Endothelial cell of umbilical vein (primary cell): Measurements from ENCODE around the gene TOPAZ1. TPM values are rescaled to one million over a fixed set of nuclear protein-coding genes. Genes with fewer than 3 reads are reported as not detected.

Source experiments
- BruUV-seq: library from RNA; stranded (reverse); fragments of 400-500 nt; replicated peaks from 2 replicates; lab custom pipeline; 2021; lab: Mats Ljungman, UMichigan
- CTCF ChIA-PET: fragments of 300-600, 350-600 bp; sonication (Branson Sonifier 250); formaldehyde crosslinking; loops from one replicate; lab custom pipeline; 2021; ENCODE audit warnings: antibody characterized with exemption, inconsistent platforms; lab: Charles Lee
- POLR2A ChIA-PET: fragments of 300-600, 350-600 bp; sonication (Branson Sonifier 250); formaldehyde crosslinking; loops from one replicate; lab custom pipeline; 2021; ENCODE audit warnings: antibody characterized with exemption, inconsistent platforms; lab: Charles Lee
- DNase-seq: peaks from one replicate; pipeline ENCODE4 v3.0.0-alpha.2; 2011; ENCODE audit warnings: low read depth, low spot score
- FAIRE-seq: peaks from 2 replicates; lab custom pipeline; 2011; peaks lifted over from hg19 to GRCh38; lab: Jason Lieb, UNC
- H2AFZ ChIP-seq: 2 replicates; pipeline ENCODE4 v1.6.0; 2012; ENCODE audit warnings: low read depth, low read length, control low read depth, inconsistent platforms
- H3K27ac ChIP-seq: 2 replicates; pipeline ENCODE4 v1.5.1; 2011; ENCODE audit warnings: low read depth, mild to moderate bottlenecking, control low read depth, low read length, moderate library complexity; ENCODE audit not compliant: insufficient read depth
- H3K27me3 ChIP-seq, 2 experiments: 2 replicates each; pipeline versions ENCODE4 v1.6.0 to v1.6.1; 2011; ENCODE audit warnings: low read length in 2 of 2, mixed read lengths in 1 of 2; ENCODE audit not compliant: control insufficient read depth in 2 of 2, insufficient read depth in 2 of 2
- H3K36me3 ChIP-seq, 2 experiments: 2 replicates in 1 of 2; 3 replicates in 1 of 2; pipeline ENCODE4 v1.5.1; 2011; ENCODE audit warnings: low read length in 2 of 2, mild to moderate bottlenecking in 1 of 2, moderate library complexity in 1 of 2; ENCODE audit not compliant: control insufficient read depth in 2 of 2, insufficient read depth in 2 of 2; ENCODE audit errors: extremely low read depth in 1 of 2
- H3K4me1 ChIP-seq: 3 replicates; pipeline ENCODE4 v1.5.1; 2011; ENCODE audit warnings: mild to moderate bottlenecking, low read length; ENCODE audit not compliant: control insufficient read depth, insufficient read depth; ENCODE audit errors: extremely low read depth
- H3K4me2 ChIP-seq: 2 replicates; pipeline ENCODE4 v1.6.1; 2011; ENCODE audit warnings: low read length, control low read depth, mixed read lengths; ENCODE audit not compliant: insufficient read depth
- H3K4me3 ChIP-seq, 3 experiments: fragments of 200-600 bp in 1 of 3; sonication (generic), shearing (Covaris generic) in 1 of 3; replicated peaks in 1 of 3; 2 replicates each; pipeline ENCODE4 v1.5.1; 2011 to 2016; ENCODE audit warnings: control low read depth in 3 of 3, low read length in 3 of 3, mild to moderate bottlenecking in 2 of 3, inconsistent platforms in 1 of 3, low read depth in 1 of 3, moderate library complexity in 1 of 3; ENCODE audit not compliant: insufficient read depth in 1 of 3
- H3K79me2 ChIP-seq: 2 replicates; pipeline ENCODE4 v1.6.0; 2012; ENCODE audit warnings: low read length, inconsistent platforms; ENCODE audit not compliant: control insufficient read depth, insufficient read depth
- H3K9ac ChIP-seq: replicated peaks from 2 replicates; pipeline ENCODE3; 2011; ENCODE audit warnings: low read length, control low read depth; ENCODE audit not compliant: insufficient read depth; ENCODE audit errors: extremely low read depth
- H3K9me1 ChIP-seq: replicated peaks from 3 replicates; pipeline ENCODE4 v1.6.0; 2011; ENCODE audit warnings: mild to moderate bottlenecking, low read length; ENCODE audit not compliant: control insufficient read depth, insufficient read depth; ENCODE audit errors: extremely low read depth
- H3K9me3 ChIP-seq: replicated peaks from 2 replicates; pipeline ENCODE4 v1.5.1; 2012; ENCODE audit warnings: low read length, inconsistent platforms; ENCODE audit not compliant: control insufficient read depth, insufficient read depth
- H4K20me1 ChIP-seq: replicated peaks from 2 replicates; pipeline ENCODE3; 2011; ENCODE audit warnings: mild to moderate bottlenecking, low read length; ENCODE audit not compliant: control insufficient read depth, insufficient read depth; ENCODE audit errors: extremely low read depth
- EZH2 ChIP-seq: IDR thresholded peaks from 2 replicates; pipeline ENCODE4 v1.6.1; 2012; ENCODE audit warnings: borderline replicate concordance, low read depth, mild to moderate bottlenecking, moderate library complexity, low read length, inconsistent platforms; ENCODE audit not compliant: severe bottlenecking
- FOS ChIP-seq: IDR thresholded peaks from 2 replicates; pipeline ENCODE4 v1.6.1; 2011; ENCODE audit warnings: mild to moderate bottlenecking, low read length, moderate library complexity, borderline replicate concordance; ENCODE audit not compliant: insufficient read depth
- GATA2 ChIP-seq: IDR thresholded peaks from 2 replicates; pipeline ENCODE4 v1.7.0; 2011; ENCODE audit warnings: low read depth, mild to moderate bottlenecking, moderate library complexity, mixed read lengths, low read length; ENCODE audit not compliant: insufficient read length, insufficient read depth
- JUN ChIP-seq: IDR thresholded peaks from 2 replicates; pipeline ENCODE4 v1.6.1; 2011; ENCODE audit warnings: borderline replicate concordance, low read depth; ENCODE audit not compliant: insufficient read length, insufficient read depth
- MYC ChIP-seq: IDR thresholded peaks from one replicate; pipeline ENCODE4 v1.6.1; 2011; ENCODE audit warnings: mild to moderate bottlenecking, low read depth, low read length
- POLR2A ChIP-seq: IDR thresholded peaks from 2 replicates; pipeline ENCODE4 v1.6.1; 2012; ENCODE audit warnings: low read depth, mild to moderate bottlenecking, control low read depth, low read length
- POLR2AphosphoS5 ChIP-seq: IDR thresholded peaks from 2 replicates; pipeline ENCODE4 v1.6.1; 2012; ENCODE audit warnings: low read depth, mild to moderate bottlenecking, control low read depth, low read length, moderate library complexity; ENCODE audit not compliant: insufficient read depth
- dilution Hi-C: fragments of 300-500 bp; cut with MboI; formaldehyde crosslinking; loops from one replicate; pipeline ENCODE4 v1.15.0; 2019; ENCODE audit warnings: low sequenced_read_pairs; ENCODE audit not compliant: extremely low pct_ligation_motif_present
- intact Hi-C: fragments of 100-400 bp; cut with micrococcal nuclease; formaldehyde crosslinking; loops from one replicate; pipeline ENCODE4 v1.10.0; 2022
- polyA plus RNA-seq, 4 experiments: library from polyadenylated mRNA; depleted of rRNA in 3 of 4; stranded (reverse) in 3 of 4; unstranded in 1 of 4; fragments of >200 nt; gene quantifications; 2 replicates each; pipeline versions ENCODE4 v1.2.1 to v1.2.3, GENCODE V29; 2011 to 2012; ENCODE audit warnings: missing spikeins in 1 of 4
- total RNA-seq: library from RNA; stranded (reverse); gene quantifications from 2 replicates; pipeline ENCODE4 v1.2.3, GENCODE V29; 2021
- TF ChIP-seq, protein P1 (sequence below), 2 donors: IDR thresholded peaks; 1 replicate in 1 of 2; 2 replicates in 1 of 2; pipeline ENCODE4 v1.5.1; 2011; ENCODE audit warnings: low read length in 2 of 2, mild to moderate bottlenecking in 2 of 2, moderate library complexity in 2 of 2, control low read depth in 1 of 2, inconsistent platforms in 1 of 2, low read depth in 1 of 2; ENCODE audit not compliant: insufficient read depth in 1 of 2; ENCODE audit errors: extremely low read depth in 1 of 2
- TF ChIP-seq, protein P2 (sequence below): IDR thresholded peaks from 2 replicates; pipeline ENCODE4 v1.6.1; 2011; ENCODE audit not compliant: insufficient read depth, insufficient read length

The TOPAZ1 gene
- total and polyA plus RNA-seq, 2 donors (not counting 3 experiments of a cell fraction or from before 2014, with no cell fraction given), result not detected

DNA sequence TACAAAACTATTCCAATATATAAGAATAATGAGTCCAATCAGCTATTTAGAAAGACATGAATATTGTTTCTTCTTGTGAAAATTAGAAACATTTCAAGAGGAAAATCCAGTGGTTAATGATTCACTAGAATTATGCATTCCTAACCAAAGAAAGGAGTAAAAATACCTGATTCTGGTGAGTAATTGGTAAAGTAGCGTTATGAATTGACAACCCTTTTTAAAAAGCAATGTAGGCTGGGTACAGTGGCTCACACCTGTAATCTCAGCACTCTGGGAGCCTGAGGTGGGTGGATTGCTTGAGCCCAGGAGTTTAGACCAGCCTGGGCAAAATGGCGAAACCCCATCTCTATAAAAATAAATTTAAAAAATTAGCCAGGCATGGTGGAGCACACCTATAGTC, 43.3 kb downstream of the TOPAZ1 start:
- ChIA-PET POLR2A (no interaction called here), CTCF (no interaction called here)
- Histone ChIP-seq H3K9me1 (no peaks in the 10 kb centered on the region), H3K4me1 (no peaks in the 10 kb centered on the region), H2AFZ (no peak overlapping the region), H3K4me3 (no peak overlapping the region), H3K9me3 (no peaks in the 10 kb centered on the region), H3K27me3 (no peaks in the 10 kb centered on the region), H3K27ac (no peak overlapping the region), H4K20me1 (no peaks in the 10 kb centered on the region), H3K79me2 (no peaks in the 10 kb centered on the region), H3K9ac (no peak overlapping the region), H3K36me3 (no peaks in the 10 kb centered on the region), H3K4me2 (no peak overlapping the region)
- DNase-seq, result no peak
- intact Hi-C loops (no loop called here), dilution Hi-C loops (no loop called here)
- no TSS peak for BruUV-seq
- FAIRE-seq, result no peak
- TF ChIP-seq EZH2, result no peak
- TF ChIP-seq POLR2A, result no peak
- no peak for TF ChIP-seq MYC
- TF ChIP-seq, protein P1, sequence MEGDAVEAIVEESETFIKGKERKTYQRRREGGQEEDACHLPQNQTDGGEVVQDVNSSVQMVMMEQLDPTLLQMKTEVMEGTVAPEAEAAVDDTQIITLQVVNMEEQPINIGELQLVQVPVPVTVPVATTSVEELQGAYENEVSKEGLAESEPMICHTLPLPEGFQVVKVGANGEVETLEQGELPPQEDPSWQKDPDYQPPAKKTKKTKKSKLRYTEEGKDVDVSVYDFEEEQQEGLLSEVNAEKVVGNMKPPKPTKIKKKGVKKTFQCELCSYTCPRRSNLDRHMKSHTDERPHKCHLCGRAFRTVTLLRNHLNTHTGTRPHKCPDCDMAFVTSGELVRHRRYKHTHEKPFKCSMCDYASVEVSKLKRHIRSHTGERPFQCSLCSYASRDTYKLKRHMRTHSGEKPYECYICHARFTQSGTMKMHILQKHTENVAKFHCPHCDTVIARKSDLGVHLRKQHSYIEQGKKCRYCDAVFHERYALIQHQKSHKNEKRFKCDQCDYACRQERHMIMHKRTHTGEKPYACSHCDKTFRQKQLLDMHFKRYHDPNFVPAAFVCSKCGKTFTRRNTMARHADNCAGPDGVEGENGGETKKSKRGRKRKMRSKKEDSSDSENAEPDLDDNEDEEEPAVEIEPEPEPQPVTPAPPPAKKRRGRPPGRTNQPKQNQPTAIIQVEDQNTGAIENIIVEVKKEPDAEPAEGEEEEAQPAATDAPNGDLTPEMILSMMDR (IDR thresholded peaks at IDR 0.05; ENCODE audit: extremely low read depth in 1 of 2, insufficient read depth in 1 of 2, low read depth in 1 of 2, low read length in 2 of 2), result no peak
- TF ChIP-seq POLR2AphosphoS5, result no peak
- TF ChIP-seq GATA2, result no peak
- no peak for TF ChIP-seq FOS
- no peak for TF ChIP-seq JUN
- TF ChIP-seq, protein P2, sequence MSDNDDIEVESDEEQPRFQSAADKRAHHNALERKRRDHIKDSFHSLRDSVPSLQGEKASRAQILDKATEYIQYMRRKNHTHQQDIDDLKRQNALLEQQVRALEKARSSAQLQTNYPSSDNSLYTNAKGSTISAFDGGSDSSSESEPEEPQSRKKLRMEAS, result no peak
